GM13976 (cell line): ENCODE measurements around the gene ZNF296.

ENCODE experiments used
- DNase-seq: peaks from one replicate; pipeline ENCODE4 v3.0.0; 2012; ENCODE audit warnings: low spot score
- in situ Hi-C: fragments of 300-500 bp; cut with MboI; formaldehyde crosslinking; loops from one replicate; pipeline ENCODE4 v1.12.0; 2022; ENCODE audit warnings: low sequenced_read_pairs, mixed read lengths, inconsistent platforms; ENCODE audit not compliant: unreplicated experiment
- TF ChIP-seq, protein P1 (sequence below): IDR thresholded peaks from 2 replicates; pipeline ENCODE4 v1.5.1; 2012; ENCODE audit warnings: borderline replicate concordance, mild to moderate bottlenecking; ENCODE audit not compliant: insufficient read depth; ENCODE audit errors: extremely low read depth, missing control alignments, control extremely low read depth

ZNF296 gene

DNA sequence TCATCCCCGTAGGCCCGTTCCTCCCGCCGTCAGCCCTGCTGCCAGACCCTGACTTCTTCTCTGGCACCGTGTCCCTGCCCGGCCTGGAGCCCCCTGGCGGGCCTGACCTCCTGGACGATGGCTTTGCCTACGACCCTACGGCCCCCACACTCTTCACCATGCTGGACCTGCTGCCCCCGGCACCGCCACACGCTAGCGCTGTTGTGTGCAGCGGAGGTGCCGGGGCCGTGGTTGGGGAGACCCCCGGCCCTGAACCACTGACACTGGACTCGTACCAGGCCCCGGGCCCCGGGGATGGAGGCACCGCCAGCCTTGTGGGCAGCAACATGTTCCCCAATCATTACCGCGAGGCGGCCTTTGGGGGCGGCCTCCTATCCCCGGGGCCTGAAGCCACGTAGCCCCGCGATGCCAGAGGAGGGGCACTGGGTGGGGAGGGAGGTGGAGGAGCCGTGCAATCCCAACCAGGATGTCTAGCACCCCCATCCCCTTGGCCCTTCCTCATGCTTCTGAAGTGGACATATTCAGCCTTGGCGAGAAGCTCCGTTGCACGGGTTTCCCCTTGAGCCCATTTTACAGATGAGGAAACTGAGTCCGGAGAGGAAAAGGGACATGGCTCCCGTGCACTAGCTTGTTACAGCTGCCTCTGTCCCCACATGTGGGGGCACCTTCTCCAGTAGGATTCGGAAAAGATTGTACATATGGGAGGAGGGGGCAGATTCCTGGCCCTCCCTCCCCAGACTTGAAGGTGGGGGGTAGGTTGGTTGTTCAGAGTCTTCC lies 38.7 kb downstream of the ZNF296 start:
- no peak for DNase-seq
- in situ Hi-C loops = no loop called here

DNA sequence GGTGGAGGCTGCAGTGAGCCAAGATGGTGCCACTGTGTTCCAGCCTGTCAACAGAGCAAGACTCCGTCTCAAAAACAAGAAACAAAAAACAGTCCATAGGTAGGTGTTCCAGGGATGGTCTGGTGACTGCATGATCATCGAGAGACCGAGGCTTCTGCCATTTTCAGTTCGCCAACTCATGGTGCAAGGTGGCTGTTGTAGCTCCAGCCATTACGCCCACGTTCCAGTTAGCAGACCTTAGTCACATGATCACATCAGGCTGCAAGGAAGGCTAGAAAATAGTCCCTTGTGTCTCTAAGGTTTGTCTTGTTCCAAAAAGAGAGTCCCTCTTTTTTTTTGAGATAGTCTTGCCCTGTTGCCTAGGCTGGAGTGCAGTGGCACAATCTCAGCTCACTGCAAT lies 40.5 kb downstream of the ZNF296 start:
- TF ChIP-seq, protein P1, sequence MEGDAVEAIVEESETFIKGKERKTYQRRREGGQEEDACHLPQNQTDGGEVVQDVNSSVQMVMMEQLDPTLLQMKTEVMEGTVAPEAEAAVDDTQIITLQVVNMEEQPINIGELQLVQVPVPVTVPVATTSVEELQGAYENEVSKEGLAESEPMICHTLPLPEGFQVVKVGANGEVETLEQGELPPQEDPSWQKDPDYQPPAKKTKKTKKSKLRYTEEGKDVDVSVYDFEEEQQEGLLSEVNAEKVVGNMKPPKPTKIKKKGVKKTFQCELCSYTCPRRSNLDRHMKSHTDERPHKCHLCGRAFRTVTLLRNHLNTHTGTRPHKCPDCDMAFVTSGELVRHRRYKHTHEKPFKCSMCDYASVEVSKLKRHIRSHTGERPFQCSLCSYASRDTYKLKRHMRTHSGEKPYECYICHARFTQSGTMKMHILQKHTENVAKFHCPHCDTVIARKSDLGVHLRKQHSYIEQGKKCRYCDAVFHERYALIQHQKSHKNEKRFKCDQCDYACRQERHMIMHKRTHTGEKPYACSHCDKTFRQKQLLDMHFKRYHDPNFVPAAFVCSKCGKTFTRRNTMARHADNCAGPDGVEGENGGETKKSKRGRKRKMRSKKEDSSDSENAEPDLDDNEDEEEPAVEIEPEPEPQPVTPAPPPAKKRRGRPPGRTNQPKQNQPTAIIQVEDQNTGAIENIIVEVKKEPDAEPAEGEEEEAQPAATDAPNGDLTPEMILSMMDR = no peak
- in situ Hi-C loops = no loop called here
- DNase-seq = no peak

More for the DNA sequence above, 38.7 kb downstream of the ZNF296 start:
- TF ChIP-seq, protein P1 = no peak

DNA sequence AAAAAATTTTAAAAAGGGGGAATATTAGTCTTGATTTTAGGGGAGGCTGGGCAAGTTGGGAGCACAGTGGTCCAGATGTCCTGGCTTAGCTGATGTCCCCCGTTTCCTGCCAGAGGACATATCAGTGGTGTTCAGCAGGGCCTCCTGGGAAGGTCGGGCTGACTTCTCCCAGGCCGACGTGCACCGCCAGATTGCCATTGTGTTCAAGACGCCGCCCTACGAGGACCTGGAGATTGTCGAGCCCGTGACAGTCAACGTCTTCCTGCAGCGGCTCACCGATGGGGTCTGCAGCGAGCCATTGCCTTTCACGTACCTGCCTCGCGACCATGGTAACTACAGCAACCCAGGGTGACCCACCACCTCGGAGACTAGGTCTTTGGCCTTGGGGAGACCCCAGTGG lies 43.9 kb downstream of the ZNF296 start:
- in situ Hi-C loops = no loop called here
- DNase-seq = no peak
- TF ChIP-seq, protein P1 = no peak

DNA sequence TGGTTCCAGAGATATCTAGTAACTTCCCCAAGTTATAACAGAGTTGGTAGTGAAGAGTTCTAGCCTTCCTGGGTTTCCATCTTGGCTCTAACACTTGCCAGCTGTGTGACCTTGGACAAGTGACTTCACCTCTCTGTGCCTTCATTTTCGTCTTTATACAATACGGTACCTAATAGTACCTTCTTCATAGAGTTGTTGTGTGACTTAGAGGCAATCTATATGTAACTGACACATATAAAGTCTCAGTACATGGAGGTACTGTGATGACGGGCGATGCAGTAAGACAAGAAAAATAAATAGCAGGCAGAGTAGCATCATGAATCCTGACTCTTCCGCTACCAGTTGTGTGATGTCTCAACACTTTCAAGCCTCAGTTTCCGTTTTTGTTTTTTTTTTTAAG lies 45.5 kb downstream of the ZNF296 start:
- no peak for DNase-seq
- in situ Hi-C loops = no loop called here
- TF ChIP-seq, protein P1 = no peak

DNA sequence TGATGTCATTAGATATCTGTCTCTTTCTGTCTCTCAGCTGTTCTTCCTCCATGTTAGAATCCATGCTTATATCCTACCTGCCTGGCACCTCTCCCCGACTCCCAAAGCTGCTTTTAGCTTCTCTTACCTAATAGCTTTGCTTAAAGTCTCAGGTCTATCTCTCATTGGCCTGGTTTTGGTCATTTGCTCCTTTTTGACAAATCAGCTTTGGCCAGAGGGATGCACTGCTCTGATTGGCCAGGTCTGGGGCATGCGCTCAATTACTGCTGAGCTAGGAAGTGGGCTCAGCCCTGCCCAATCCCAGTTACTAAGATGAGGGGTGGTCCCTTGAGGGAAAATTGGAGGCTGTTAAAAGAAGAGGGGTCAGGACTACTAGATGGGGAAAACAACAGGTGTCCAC lies 48.9 kb downstream of the ZNF296 start:
- no peak for DNase-seq
- TF ChIP-seq, protein P1 = no peak
- in situ Hi-C loops = no loop called here

DNA sequence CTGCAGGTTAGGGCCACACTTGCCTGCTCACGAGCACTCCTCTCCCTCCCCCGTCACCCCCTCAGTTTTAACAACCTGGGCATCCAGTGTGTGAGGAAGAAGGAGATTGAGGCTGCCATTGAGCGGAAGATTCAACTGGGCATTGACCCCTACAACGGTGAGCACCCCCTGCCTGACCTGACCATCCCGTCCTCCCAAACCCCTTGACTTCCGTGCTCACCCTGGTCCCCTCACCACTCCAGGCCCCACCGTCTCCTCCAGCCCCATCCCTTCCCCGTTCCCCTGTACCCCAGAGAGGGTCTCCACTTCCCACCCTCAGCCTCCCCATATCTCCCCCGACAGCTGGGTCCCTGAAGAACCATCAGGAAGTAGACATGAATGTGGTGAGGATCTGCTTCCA lies 51.0 kb downstream of the ZNF296 start:
- no peak for DNase-seq
- in situ Hi-C loops = no loop called here
- TF ChIP-seq, protein P1 = no peak

DNA sequence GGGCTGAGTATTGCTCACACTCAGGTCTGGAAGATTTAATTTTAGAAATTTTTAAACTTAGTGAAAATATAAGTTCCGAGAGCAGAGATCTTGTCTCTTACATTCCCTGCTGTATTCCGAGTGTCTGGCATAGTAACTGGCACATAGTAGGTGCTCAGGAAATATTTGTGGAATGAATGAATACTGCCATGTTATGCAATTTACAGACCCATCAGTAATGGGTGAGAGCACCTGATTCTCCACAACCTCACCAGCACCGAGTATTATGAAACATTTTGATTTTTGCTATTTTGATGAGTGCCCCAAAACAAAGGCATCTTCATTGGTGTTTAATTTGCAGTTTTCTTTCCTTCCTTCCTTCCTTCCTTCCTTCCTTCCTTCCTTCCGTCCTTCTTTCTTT lies 53.2 kb downstream of the ZNF296 start:
- no peak for DNase-seq
- TF ChIP-seq, protein P1 = no peak
- in situ Hi-C loops = no loop called here
